HFFc6 (cell line): ENCODE data around the gene STEAP3. TPM values are rescaled to one million over a fixed set of nuclear protein-coding genes. Genes with fewer than 3 reads are reported as not detected.

ENCODE experiments used
- DNase-seq: peaks from one replicate; pipeline ENCODE4 v3.0.0-alpha.2; 2018
- H3K27ac Mint-ChIP-seq: 2 replicates; pipeline ENCODE4 v1.8.0; 2020; ENCODE audit warnings: mild to moderate bottlenecking, mixed read lengths
- H3K27me3 Mint-ChIP-seq: 2 replicates; pipeline ENCODE4 v1.8.0; 2021; ENCODE audit warnings: mild to moderate bottlenecking, moderate library complexity, mixed read lengths; ENCODE audit not compliant: insufficient read depth
- H3K36me3 Mint-ChIP-seq: 2 replicates; pipeline ENCODE4 v1.8.0; 2021; ENCODE audit warnings: low read depth, mixed read lengths
- H3K4me1 Mint-ChIP-seq: 2 replicates; pipeline ENCODE4 v1.8.0; 2020; ENCODE audit warnings: low read depth, mixed read lengths
- H3K4me3 Mint-ChIP-seq: 2 replicates; pipeline ENCODE4 v1.8.0; 2020; ENCODE audit warnings: mild to moderate bottlenecking, moderate library complexity, mixed read lengths
- H3K9me3 Mint-ChIP-seq: 2 replicates; pipeline ENCODE4 v1.8.0; 2020; ENCODE audit warnings: mild to moderate bottlenecking, mixed read lengths
- total RNA-seq, 6 experiments: library from RNA; stranded (reverse); fragmentation: NEBNext Ultra II Directional; extraction: Animal tissue kit (Norgen Biotek cat#: 25700); gene quantifications; 2 replicates in 1 of 6; 3 replicates in 5 of 6; pipeline ENCODE4 v1.2.3, GENCODE V29; 2021
- TF ChIP-seq, protein P1 (sequence below): fragments of 200-600 bp; sonication (generic); IDR thresholded peaks from 2 replicates; pipeline ENCODE4 v1.5.0; 2021; ENCODE audit warnings: antibody characterized with exemption, mild to moderate bottlenecking

Gene STEAP3
- total RNA-seq, 6 experiments from 2014 or later = 20.7 to 37.3 (median 30.9) TPM

DNA sequence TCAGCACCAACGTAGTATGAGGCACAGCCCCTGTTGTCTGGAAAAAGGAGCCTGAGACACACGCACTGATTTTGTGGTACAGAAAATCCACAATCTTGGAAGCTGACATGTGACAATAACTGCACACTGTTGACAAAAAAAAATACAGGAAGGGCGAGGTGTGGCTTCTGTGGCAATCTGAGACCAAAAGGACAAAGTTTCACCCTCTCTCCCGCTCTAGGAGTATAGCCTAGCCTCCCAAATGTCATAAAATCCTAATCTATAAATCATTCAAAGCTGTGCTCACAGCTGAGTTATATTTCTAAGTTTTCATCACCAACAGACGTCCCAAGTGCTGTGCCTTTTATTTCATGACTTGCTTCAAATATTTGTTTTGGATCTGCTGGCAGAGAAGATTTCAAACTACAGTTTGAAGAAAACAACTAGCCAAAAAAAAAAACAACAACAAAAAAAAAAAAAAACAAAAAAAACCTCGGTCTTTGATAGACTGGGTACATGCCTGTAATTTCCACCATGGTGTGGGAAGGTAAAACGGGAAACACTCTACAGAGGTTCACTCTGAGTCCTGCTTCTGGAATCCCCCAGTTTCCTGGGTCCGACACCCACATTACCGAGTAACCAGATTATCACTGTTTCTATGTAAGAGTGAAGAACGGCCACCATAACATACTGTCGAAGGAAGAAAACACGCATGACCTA, 82.0 kb downstream of the STEAP3 start:
- no peaks in the 10 kb centered on the region for H3K36me3 Mint-ChIP-seq
- no peak for DNase-seq
- TF ChIP-seq, protein P1, sequence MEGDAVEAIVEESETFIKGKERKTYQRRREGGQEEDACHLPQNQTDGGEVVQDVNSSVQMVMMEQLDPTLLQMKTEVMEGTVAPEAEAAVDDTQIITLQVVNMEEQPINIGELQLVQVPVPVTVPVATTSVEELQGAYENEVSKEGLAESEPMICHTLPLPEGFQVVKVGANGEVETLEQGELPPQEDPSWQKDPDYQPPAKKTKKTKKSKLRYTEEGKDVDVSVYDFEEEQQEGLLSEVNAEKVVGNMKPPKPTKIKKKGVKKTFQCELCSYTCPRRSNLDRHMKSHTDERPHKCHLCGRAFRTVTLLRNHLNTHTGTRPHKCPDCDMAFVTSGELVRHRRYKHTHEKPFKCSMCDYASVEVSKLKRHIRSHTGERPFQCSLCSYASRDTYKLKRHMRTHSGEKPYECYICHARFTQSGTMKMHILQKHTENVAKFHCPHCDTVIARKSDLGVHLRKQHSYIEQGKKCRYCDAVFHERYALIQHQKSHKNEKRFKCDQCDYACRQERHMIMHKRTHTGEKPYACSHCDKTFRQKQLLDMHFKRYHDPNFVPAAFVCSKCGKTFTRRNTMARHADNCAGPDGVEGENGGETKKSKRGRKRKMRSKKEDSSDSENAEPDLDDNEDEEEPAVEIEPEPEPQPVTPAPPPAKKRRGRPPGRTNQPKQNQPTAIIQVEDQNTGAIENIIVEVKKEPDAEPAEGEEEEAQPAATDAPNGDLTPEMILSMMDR = no peak
- no peaks in the 10 kb centered on the region for H3K27me3 Mint-ChIP-seq
- no peak overlapping the region for H3K4me3 Mint-ChIP-seq
- no peak overlapping the region for H3K27ac Mint-ChIP-seq
- H3K4me1 Mint-ChIP-seq = no peaks in the 10 kb centered on the region
- no peaks in the 10 kb centered on the region for H3K9me3 Mint-ChIP-seq

DNA sequence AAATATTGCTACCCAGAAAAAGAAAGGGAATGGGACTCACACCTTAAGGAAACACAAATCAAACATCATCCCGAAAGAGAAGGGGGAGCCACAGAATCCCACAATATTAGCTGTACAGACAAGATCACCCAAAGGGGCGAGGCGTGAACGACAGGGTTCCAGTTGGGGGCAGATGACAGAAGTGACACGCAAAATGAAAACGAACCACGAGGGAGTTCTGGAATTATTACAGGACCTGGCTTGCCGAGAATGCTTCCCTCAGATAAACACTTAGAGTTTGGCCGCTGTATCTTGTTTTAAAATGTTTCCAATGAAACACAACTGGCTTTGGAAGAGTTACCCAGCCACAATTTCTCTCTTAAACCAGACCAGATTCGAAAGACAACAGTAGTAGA, 82.6 kb downstream of the STEAP3 start:
- Mint-ChIP-seq H3K4me1 (no peaks in the 10 kb centered on the region), H3K27ac (no peak overlapping the region), H3K36me3 (no peaks in the 10 kb centered on the region), H3K27me3 (no peaks in the 10 kb centered on the region), H3K4me3 (no peak overlapping the region), H3K9me3 (no peaks in the 10 kb centered on the region)
- no peak for DNase-seq
- TF ChIP-seq, protein P1 = no peak

DNA sequence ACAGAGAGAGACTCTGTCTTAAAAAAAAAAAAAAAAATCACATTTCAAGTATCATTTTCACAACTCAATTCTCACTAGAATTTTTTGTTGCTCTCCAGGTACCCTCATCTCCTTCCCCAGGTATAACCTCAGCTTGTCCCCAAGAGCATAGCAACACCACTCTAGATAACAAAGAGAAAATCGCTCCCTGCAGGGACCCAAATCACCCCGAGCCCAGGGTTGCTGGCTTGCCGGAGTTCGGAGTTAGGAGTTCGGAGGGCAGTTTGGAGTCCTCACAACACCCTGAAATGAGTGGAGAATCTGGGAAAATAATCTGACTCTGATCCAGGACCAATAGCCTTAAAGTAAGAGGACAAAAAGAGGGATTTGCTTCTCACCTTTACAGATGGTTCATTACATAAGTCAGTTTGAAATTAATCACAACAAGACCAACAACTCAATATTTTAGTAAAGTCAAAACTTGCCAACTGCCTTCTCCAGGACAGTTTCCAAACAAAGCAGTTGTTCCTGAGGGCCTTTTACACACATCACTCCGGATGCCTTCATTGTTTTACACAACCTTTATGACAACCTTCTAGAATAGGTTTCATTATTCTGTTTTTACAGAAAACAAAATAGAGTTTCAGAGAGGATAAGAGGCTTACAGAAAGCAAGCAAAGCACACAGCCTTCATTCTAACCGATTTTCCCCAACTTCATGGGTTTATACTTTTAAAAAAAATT, 83.9 kb downstream of the STEAP3 start:
- Mint-ChIP-seq H3K27ac (no peak overlapping the region), H3K4me1 (no peaks in the 10 kb centered on the region), H3K9me3 (no peaks in the 10 kb centered on the region), H3K36me3 (no peaks in the 10 kb centered on the region), H3K4me3 (no peak overlapping the region), H3K27me3 (no peaks in the 10 kb centered on the region)
- TF ChIP-seq, protein P1 = no peak
- no peak for DNase-seq

DNA sequence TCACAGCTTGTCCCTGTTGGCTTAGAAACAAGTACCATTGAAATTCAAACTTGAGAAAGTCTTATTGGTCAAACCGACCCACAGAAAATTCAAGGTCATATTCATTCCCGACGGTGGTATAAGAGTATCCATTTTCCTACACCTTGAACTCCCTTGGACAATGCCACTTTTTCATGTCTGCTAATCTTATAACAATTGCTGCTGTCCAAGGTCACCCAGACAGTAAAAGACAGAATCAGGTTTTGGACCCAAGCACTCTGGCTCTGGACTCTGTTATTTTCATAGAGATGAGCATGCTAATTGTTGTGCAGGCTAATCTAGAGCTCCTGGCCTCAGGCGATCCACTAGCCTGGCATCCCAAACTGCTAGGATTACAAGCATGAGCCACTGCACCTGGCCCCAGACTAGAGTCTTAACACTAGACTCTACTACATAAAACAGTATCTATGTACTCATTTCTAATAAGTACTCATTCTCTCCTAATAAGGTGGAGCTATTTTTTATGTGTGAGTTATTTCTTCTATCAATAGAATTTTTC, 85.2 kb downstream of the STEAP3 start:
- DNase-seq = no peak
- no peak overlapping the region for H3K27ac Mint-ChIP-seq
- no peaks in the 10 kb centered on the region for H3K4me1 Mint-ChIP-seq
- no peaks in the 10 kb centered on the region for H3K9me3 Mint-ChIP-seq
- H3K4me3 Mint-ChIP-seq = no peak overlapping the region
- TF ChIP-seq, protein P1 = no peak
- H3K27me3 Mint-ChIP-seq = no peaks in the 10 kb centered on the region
- H3K36me3 Mint-ChIP-seq = no peaks in the 10 kb centered on the region

DNA sequence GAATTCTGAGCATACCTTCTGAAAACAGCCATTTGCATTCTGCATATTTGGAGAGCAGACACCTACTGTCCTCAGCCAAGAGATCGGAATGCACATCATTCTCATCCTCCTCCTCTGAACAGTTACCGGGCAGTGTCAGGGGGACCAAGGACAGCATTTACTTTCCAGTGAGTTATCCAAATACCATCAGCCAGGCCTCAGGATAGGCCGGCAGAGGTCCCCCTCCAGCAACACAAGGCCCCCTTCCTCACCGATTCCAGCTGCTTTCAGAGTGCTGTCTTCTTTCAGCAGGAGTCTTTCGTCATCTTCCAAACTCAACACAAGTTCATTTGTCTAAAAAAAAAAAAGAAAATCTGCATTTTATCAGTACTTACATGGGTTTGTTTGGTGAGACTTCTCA, 87.7 kb downstream of the STEAP3 start:
- no peaks in the 10 kb centered on the region for H3K27me3 Mint-ChIP-seq
- no peak for DNase-seq
- TF ChIP-seq, protein P1 = no peak
- peaks cover 16% of the 10 kb centered on the region for H3K4me1 Mint-ChIP-seq
- H3K4me3 Mint-ChIP-seq = no peak overlapping the region
- no peak overlapping the region for H3K27ac Mint-ChIP-seq
- no peaks in the 10 kb centered on the region for H3K36me3 Mint-ChIP-seq
- no peaks in the 10 kb centered on the region for H3K9me3 Mint-ChIP-seq
